GM12878 (cell line): ENCODE data around the gene SETD6. TPM values are rescaled to one million over a fixed set of nuclear protein-coding genes. Genes with fewer than 3 reads are reported as not detected.

Experiments
- ATAC-seq: fragments of 200-7000 bp; cut with Tn5 transposase; 3 replicates; pipeline ENCODE4 v1.9.1; 2020; ENCODE audit warnings: mild to moderate bottlenecking, moderate library complexity
- BruUV-seq: library from RNA; stranded (reverse); fragments of 400-500 nt; replicated peaks from 2 replicates; lab custom pipeline; 2021; lab: Mats Ljungman, UMichigan
- CTCF ChIA-PET: fragments of 300-600 bp; sonication (Branson Sonifier 250); formaldehyde crosslinking; extraction: SDS; loops from one replicate; lab custom pipeline; 2021; ENCODE audit warnings: inconsistent platforms; lab: Yijun Ruan, JAX
- POLR2A ChIA-PET: fragments of 350-600 bp; formaldehyde crosslinking; extraction: SDS; loops from one replicate; lab custom pipeline; 2021; ENCODE audit warnings: inconsistent platforms; lab: Charles Lee
- RAD21 ChIA-PET: fragments of 300-600 bp; sonication (Branson Sonifier 250); formaldehyde crosslinking; loops from one replicate; lab custom pipeline; 2023; ENCODE audit warnings: antibody characterized with exemption; ENCODE audit not compliant: unreplicated experiment; lab: Charles Lee
- SMC1A ChIA-PET: fragments of 300-600 bp; sonication (Branson Sonifier 250); formaldehyde crosslinking; loops from one replicate; lab custom pipeline; 2023; ENCODE audit not compliant: unreplicated experiment, uncharacterized antibody; lab: Charles Lee
- DNase-seq: peaks from one replicate; pipeline ENCODE4 v3.0.0-alpha.2; 2011; ENCODE audit warnings: low read depth, low spot score
- FAIRE-seq: peaks from 3 replicates; lab custom pipeline; 2011; peaks lifted over from hg19 to GRCh38; lab: Jason Lieb, UNC
- H2AFZ ChIP-seq: 2 replicates; pipeline ENCODE4 v1.6.0; 2011; ENCODE audit warnings: low read depth, low read length, control low read depth; ENCODE audit not compliant: control insufficient read depth
- H3K27ac ChIP-seq: 2 replicates; pipeline ENCODE4 v1.5.1; 2011; ENCODE audit warnings: control low read depth; ENCODE audit not compliant: control insufficient read depth, insufficient read depth
- H3K27me3 ChIP-seq, 2 experiments: replicated peaks in 1 of 2; 2 replicates each; pipeline versions ENCODE4 v1.6.0 to v1.6.1; 2011; ENCODE audit warnings: low read length in 1 of 2; ENCODE audit not compliant: control insufficient read depth in 2 of 2, insufficient read depth in 2 of 2
- H3K36me3 ChIP-seq, 2 experiments: 2 replicates each; pipeline ENCODE4 v1.5.1; 2011; ENCODE audit warnings: low read length in 1 of 2; ENCODE audit not compliant: control insufficient read depth in 2 of 2, insufficient read depth in 2 of 2
- H3K4me1 ChIP-seq: 2 replicates; pipeline ENCODE4 v1.6.1; 2011; ENCODE audit warnings: mild to moderate bottlenecking, low read length, moderate library complexity, mixed read lengths; ENCODE audit not compliant: control insufficient read depth, insufficient read depth
- H3K4me2 ChIP-seq: 2 replicates; pipeline ENCODE4 v1.6.0; 2011; ENCODE audit warnings: control low read depth; ENCODE audit not compliant: control insufficient read depth, insufficient read depth
- H3K4me3 ChIP-seq: fragments of 200-600 bp; sonication (generic); 2 replicates; pipeline ENCODE4 v1.5.1; 2016
- H3K79me2 ChIP-seq: 2 replicates; pipeline ENCODE4 v1.6.0; 2011; ENCODE audit warnings: low read length; ENCODE audit not compliant: control insufficient read depth, insufficient read depth
- H3K9ac ChIP-seq: 2 replicates; pipeline ENCODE4 v1.8.0; 2011; ENCODE audit warnings: low read length, control low read depth, mixed read lengths; ENCODE audit not compliant: control insufficient read depth, insufficient read depth
- H3K9me3 ChIP-seq: replicated peaks from 3 replicates; pipeline ENCODE4 v1.5.1; 2011; ENCODE audit warnings: mild to moderate bottlenecking, low read length; ENCODE audit not compliant: control insufficient read depth, insufficient read depth
- H4K20me1 ChIP-seq: 2 replicates; pipeline ENCODE4 v1.6.0; 2011; ENCODE audit not compliant: control insufficient read depth, insufficient read depth
- ATF2 ChIP-seq: IDR thresholded peaks from 2 replicates; pipeline ENCODE4 v1.6.1; 2012; ENCODE audit warnings: low read length, inconsistent platforms
- BCL11A ChIP-seq: IDR thresholded peaks from 2 replicates; pipeline ENCODE4 v1.6.1; 2011; ENCODE audit warnings: low read depth, low read length
- CEBPB ChIP-seq, 2 experiments: fragments of 150-350 bp in 1 of 2; IDR thresholded peaks; 2 replicates each; pipeline ENCODE4 v1.6.1; 2012 to 2014; ENCODE audit warnings: low read depth in 2 of 2, low read length in 2 of 2, borderline replicate concordance in 1 of 2, inconsistent platforms in 1 of 2
- CTCF ChIP-seq, 3 experiments: IDR thresholded peaks in 2 of 3; conservative IDR thresholded peaks in 1 of 3; 2 replicates each; pipeline ENCODE4 v1.5.1; 2011; ENCODE audit warnings: low read depth in 3 of 3, low read length in 3 of 3, mild to moderate bottlenecking in 3 of 3, control low read depth in 2 of 3, moderate library complexity in 2 of 3, inconsistent platforms in 1 of 3, mixed read lengths in 1 of 3; ENCODE audit not compliant: control insufficient read depth in 2 of 3, insufficient read depth in 1 of 3; ENCODE audit errors: extremely low read depth in 1 of 3
- EZH2 ChIP-seq: IDR thresholded peaks from 2 replicates; pipeline ENCODE4 v1.6.1; 2012; ENCODE audit warnings: low read depth, mild to moderate bottlenecking, control low read depth, inconsistent platforms, low read length, borderline replicate concordance; ENCODE audit not compliant: control insufficient read depth
- FOXK2 ChIP-seq: fragments of 450-650 bp; IDR thresholded peaks from 2 replicates; pipeline ENCODE4 v1.6.1; 2017; ENCODE audit warnings: mild to moderate bottlenecking, moderate library complexity
- NBN ChIP-seq: fragments of 450-650 bp; IDR thresholded peaks from 2 replicates; pipeline ENCODE4 v1.6.1; 2016
- NFXL1 ChIP-seq: fragments of 450-650 bp; IDR thresholded peaks from 2 replicates; pipeline ENCODE4 v1.6.1; 2017; ENCODE audit warnings: antibody characterized with exemption, mild to moderate bottlenecking, borderline replicate concordance
- PKNOX1 ChIP-seq: fragments of 450-650 bp; IDR thresholded peaks from 2 replicates; pipeline ENCODE4 v1.6.1; 2016; ENCODE audit warnings: mild to moderate bottlenecking
- ZBED1 ChIP-seq: IDR thresholded peaks from 2 replicates; pipeline ENCODE4 v1.6.1; 2016; ENCODE audit warnings: borderline replicate concordance
- ZNF217 ChIP-seq: fragments of 450-650 bp; IDR thresholded peaks from 2 replicates; pipeline ENCODE4 v1.6.1; 2017; ENCODE audit warnings: antibody characterized with exemption, mild to moderate bottlenecking
- ZZZ3 ChIP-seq: IDR thresholded peaks from 2 replicates; pipeline ENCODE4 v1.6.1; 2011; ENCODE audit warnings: low read depth; ENCODE audit not compliant: control insufficient read depth, insufficient read length
- WGBS: methylation state at CpG from one replicate; pipeline ENCODE4 v1.1.6; 2016; ENCODE audit warnings: low lambda C conversion rate; ENCODE audit not compliant: insufficient replicate concordance, insufficient coverage; ENCODE audit errors: missing lambda C conversion rate; 5-methylcytosine and 5-hydroxymethylcytosine counted together
- in situ Hi-C: fragments of 300-500 bp; cut with MboI; formaldehyde crosslinking; loops from 9 replicates; pipeline ENCODE4 v1.14.3; 2018; ENCODE audit warnings: mixed read lengths
- intact Hi-C: fragments of 100-400 bp; cut with micrococcal nuclease; formaldehyde crosslinking; loops from one replicate; pipeline ENCODE4 v1.14.2; 2022; ENCODE audit not compliant: unreplicated experiment
- polyA plus RNA-seq, 11 experiments: library from polyadenylated mRNA; depleted of rRNA in 4 of 11; unstranded in 6 of 11; stranded (reverse) in 5 of 11; fragments of >200 nt; fragmentation: Nextera tagmentation in 4 of 11; fragmentation: Illumina TruSeq in 1 of 11; extraction: Ambion mirVana in 4 of 11; extraction: Trizol in 1 of 11; gene quantifications; 1 replicate in 1 of 11; 2 replicates in 10 of 11; pipeline versions ENCODE4 v1.2.1 to v1.2.3, GENCODE V29; 2011 to 2016; ENCODE audit warnings: inconsistent platforms in 2 of 11, missing spikeins in 2 of 11, low read depth in 1 of 11
- total RNA-seq, 4 experiments: library from RNA; depleted of rRNA in 3 of 4; stranded (reverse); fragments of >200 nt in 3 of 4; fragmentation: Illumina TruSeq in 1 of 4; extraction: Trizol in 1 of 4; gene quantifications; 2 replicates each; pipeline versions ENCODE4 v1.2.1 to v1.2.3, GENCODE V29; 2013 to 2021

Gene SETD6
- total and polyA plus RNA-seq, 10 of the 15 experiments (the other 5 are each of a cell fraction or from before 2014, with no cell fraction given) = 8.2 to 23.8 (median 16.2) TPM

GRCh38 chr16:58543685-58544084, 28.4 kb downstream of the SETD6 start:
- ATAC-seq (no peak), FAIRE-seq (no peak), DNase-seq (no peak)
- intact Hi-C loops = no loop called here
- ChIA-PET SMC1A (interaction anchor here (0.5 kb wide), 1 partner anchor 1020 kb away, joined by 4 read pairs; no protein-coding TSS in a partner anchor), CTCF (no interaction called here), RAD21 (no interaction called here), POLR2A (no interaction called here)
- H3K79me2 ChIP-seq = no peaks in the 10 kb centered on the region
- H3K4me2 ChIP-seq = no peak overlapping the region
- H3K4me1 ChIP-seq = no peaks in the 10 kb centered on the region
- H4K20me1 ChIP-seq = no peaks in the 10 kb centered on the region
- no peaks in the 10 kb centered on the region for H3K27me3 ChIP-seq
- 95% methylated on average over 8 of the region's 8 CpGs for WGBS
- no peak overlapping the region for H3K27ac ChIP-seq
- no peak for TF ChIP-seq ZBED1
- TF ChIP-seq FOXK2 = no peak
- TF ChIP-seq PKNOX1 = no peak
- TF ChIP-seq ZNF217 = no peak
- no peak for TF ChIP-seq CTCF (IDR thresholded peaks at IDR 0.05 in 2 of 3, conservative IDR thresholded peaks at IDR 0.05 in 1 of 3; ENCODE audit: control insufficient read depth in 2 of 3, extremely low read depth in 1 of 3, insufficient read depth in 1 of 3, low read depth in 3 of 3, low read length in 3 of 3)
- TF ChIP-seq BCL11A = no peak
- no peak for TF ChIP-seq NFXL1
- no peak for TF ChIP-seq ZZZ3
- no peak for TF ChIP-seq ATF2
- no peak for TF ChIP-seq EZH2
- no peak for TF ChIP-seq NBN
- TF ChIP-seq CEBPB (IDR thresholded peaks at IDR 0.05; ENCODE audit: borderline replicate concordance in 1 of 2, low read depth in 2 of 2, low read length in 2 of 2) = no peak
- H3K4me3 ChIP-seq = no peak overlapping the region
- BruUV-seq = no TSS peak
- in situ Hi-C loops = no loop called here
- peaks cover 15 to 70% of the 10 kb centered on the region in 2 experiments for H3K36me3 ChIP-seq
- no peaks in the 10 kb centered on the region for H3K9me3 ChIP-seq
- H2AFZ ChIP-seq = no peak overlapping the region
- H3K9ac ChIP-seq = no peak overlapping the region
